Glutamatergic neuron (in vitro differentiated cells): Measurements from ENCODE around the gene LSM3. TPM values are rescaled to one million over a fixed set of nuclear protein-coding genes. Genes with fewer than 3 reads are reported as not detected.

Experiments used
- DNase-seq: peaks from one replicate; pipeline ENCODE4 v3.0.0; 2022
- H3K27ac Mint-ChIP-seq: one replicate; pipeline ENCODE4 v1.8.0; 2020; ENCODE audit warnings: mild to moderate bottlenecking, mixed read lengths, inconsistent platforms; ENCODE audit not compliant: unreplicated experiment
- H3K27me3 Mint-ChIP-seq: one replicate; pipeline ENCODE4 v1.8.0; 2020; ENCODE audit warnings: mild to moderate bottlenecking, moderate library complexity, mixed read lengths, inconsistent platforms; ENCODE audit not compliant: unreplicated experiment
- H3K36me3 Mint-ChIP-seq: one replicate; pipeline ENCODE4 v1.8.0; 2020; ENCODE audit warnings: mild to moderate bottlenecking, mixed read lengths, inconsistent platforms; ENCODE audit not compliant: unreplicated experiment
- H3K4me1 Mint-ChIP-seq: one replicate; pipeline ENCODE4 v1.8.0; 2020; ENCODE audit warnings: mild to moderate bottlenecking, low read depth, mixed read lengths, inconsistent platforms; ENCODE audit not compliant: unreplicated experiment
- H3K4me3 Mint-ChIP-seq: one replicate; pipeline ENCODE4 v1.8.0; 2020; ENCODE audit warnings: mild to moderate bottlenecking, mixed read lengths, inconsistent platforms; ENCODE audit not compliant: unreplicated experiment
- H3K9me3 Mint-ChIP-seq: one replicate; pipeline ENCODE4 v1.8.0; 2020; ENCODE audit warnings: mild to moderate bottlenecking, moderate library complexity, mixed read lengths, inconsistent platforms; ENCODE audit not compliant: unreplicated experiment
- total RNA-seq: library from RNA; stranded (reverse); fragmentation: NEBNext Ultra II Directional; extraction: Animal tissue kit (Norgen Biotek cat#: 25700); gene quantifications from one replicate; pipeline ENCODE4 v1.2.1, GENCODE V29; 2021; ENCODE audit not compliant: unreplicated experiment
- TF ChIP-seq, protein P1 (sequence below): fragments of 200-600 bp; sonication (generic); IDR thresholded peaks from one replicate; pipeline ENCODE4 v1.5.0; 2021; ENCODE audit not compliant: partially characterized antibody, unreplicated experiment

LSM3 gene
- total RNA-seq, 1 donor from 2014 or later: 8.4 TPM

- Mint-ChIP-seq H3K4me1 (no peaks in the 10 kb centered on the region), H3K36me3 (peaks cover 6% of the 10 kb centered on the region), H3K27me3 (no peaks in the 10 kb centered on the region), H3K9me3 (no peaks in the 10 kb centered on the region), H3K27ac (no peak overlapping the region), H3K4me3 (no peak overlapping the region)
- no peak for DNase-seq
- TF ChIP-seq, protein P1, sequence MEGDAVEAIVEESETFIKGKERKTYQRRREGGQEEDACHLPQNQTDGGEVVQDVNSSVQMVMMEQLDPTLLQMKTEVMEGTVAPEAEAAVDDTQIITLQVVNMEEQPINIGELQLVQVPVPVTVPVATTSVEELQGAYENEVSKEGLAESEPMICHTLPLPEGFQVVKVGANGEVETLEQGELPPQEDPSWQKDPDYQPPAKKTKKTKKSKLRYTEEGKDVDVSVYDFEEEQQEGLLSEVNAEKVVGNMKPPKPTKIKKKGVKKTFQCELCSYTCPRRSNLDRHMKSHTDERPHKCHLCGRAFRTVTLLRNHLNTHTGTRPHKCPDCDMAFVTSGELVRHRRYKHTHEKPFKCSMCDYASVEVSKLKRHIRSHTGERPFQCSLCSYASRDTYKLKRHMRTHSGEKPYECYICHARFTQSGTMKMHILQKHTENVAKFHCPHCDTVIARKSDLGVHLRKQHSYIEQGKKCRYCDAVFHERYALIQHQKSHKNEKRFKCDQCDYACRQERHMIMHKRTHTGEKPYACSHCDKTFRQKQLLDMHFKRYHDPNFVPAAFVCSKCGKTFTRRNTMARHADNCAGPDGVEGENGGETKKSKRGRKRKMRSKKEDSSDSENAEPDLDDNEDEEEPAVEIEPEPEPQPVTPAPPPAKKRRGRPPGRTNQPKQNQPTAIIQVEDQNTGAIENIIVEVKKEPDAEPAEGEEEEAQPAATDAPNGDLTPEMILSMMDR: no peak
These were observed 11.6 kb upstream of the LSM3 start for GRCh38 chr3:14166877-14167603.

DNA sequence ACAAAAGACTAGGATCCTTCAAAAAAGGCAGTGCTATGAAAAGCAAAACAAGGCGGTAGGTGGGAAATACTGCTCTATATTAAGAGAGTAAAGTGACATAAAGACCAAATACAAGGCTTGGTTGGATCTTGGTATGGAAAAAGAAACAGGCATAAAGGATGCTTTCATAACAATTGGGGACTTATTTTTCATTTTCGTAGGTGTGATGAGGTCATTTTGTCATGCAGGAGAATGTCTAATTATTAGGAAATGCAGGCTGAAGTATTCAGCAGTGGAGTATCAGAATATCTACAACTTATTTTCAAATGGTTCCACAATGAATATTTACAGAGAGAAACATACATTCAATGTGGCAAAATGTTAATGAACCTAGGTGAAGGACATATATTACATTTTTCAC lies 9.2 kb upstream of the LSM3 start:
- DNase-seq: no peak
- no peaks in the 10 kb centered on the region for H3K4me1 Mint-ChIP-seq
- H3K27me3 Mint-ChIP-seq: no peaks in the 10 kb centered on the region
- H3K4me3 Mint-ChIP-seq: no peak overlapping the region
- H3K27ac Mint-ChIP-seq: no peak overlapping the region
- no peaks in the 10 kb centered on the region for H3K9me3 Mint-ChIP-seq
- TF ChIP-seq, protein P1: no peak
- no peaks in the 10 kb centered on the region for H3K36me3 Mint-ChIP-seq

DNA sequence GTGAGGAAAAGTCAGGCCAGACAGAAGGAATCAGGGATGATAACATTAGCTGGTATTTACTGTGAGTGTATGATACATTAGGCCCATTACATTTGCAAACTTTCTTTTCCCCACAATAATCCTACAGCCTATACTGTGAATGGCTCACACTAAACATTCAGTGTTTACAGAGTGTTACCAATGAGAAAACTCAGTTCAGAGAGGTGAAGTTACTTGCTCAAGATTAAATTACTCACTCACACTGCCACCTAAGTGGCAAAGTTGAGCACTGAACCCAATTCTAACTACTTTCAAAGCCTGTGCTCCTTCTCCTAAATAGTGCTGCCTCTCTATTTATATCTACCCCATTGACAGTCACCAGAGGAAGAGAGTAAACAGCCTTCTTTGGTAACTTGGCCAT lies 8.7 kb upstream of the LSM3 start:
- H3K27me3 Mint-ChIP-seq: no peaks in the 10 kb centered on the region
- H3K4me3 Mint-ChIP-seq: no peak overlapping the region

DNA sequence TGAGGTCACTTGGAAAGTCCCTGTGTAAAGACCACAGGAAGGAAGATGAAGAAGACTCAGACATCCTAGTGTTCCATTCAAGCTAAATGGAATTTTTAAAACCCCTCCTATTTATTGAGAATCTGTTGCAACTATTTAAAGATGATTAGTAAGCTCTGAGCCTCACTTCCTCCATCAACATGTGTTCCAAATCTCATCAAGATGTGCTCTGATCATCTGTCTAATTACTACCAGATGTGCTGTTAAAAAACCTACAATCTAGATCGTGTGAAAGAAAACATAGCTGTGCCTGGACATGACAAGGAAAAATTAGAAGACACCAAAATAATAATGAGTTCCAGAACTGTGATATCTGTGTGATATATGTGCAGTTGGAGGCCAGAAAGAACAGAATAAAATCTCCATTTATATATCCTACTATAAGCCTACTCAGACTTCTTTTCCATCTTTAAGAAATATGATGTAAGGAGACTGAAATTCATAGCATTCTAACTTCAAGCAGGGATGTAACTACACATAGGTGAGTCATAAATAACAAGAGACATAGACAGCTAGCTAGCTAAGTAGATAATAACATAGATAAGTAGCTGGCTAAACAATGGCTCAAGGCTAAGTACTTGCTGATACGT lies 8.0 kb upstream of the LSM3 start:
- Mint-ChIP-seq H3K27me3 (no peaks in the 10 kb centered on the region), H3K27ac (no peak overlapping the region), H3K36me3 (no peaks in the 10 kb centered on the region), H3K9me3 (peaks cover 3% of the 10 kb centered on the region), H3K4me1 (peaks cover 3% of the 10 kb centered on the region), H3K4me3 (no peak overlapping the region)
- TF ChIP-seq, protein P1: no peak
- DNase-seq: no peak

More for the DNA sequence above, 8.7 kb upstream of the LSM3 start:
- TF ChIP-seq, protein P1: no peak
- Mint-ChIP-seq H3K4me1 (no peaks in the 10 kb centered on the region), H3K36me3 (no peaks in the 10 kb centered on the region), H3K27ac (no peak overlapping the region), H3K9me3 (no peaks in the 10 kb centered on the region)
- DNase-seq: no peak

DNA sequence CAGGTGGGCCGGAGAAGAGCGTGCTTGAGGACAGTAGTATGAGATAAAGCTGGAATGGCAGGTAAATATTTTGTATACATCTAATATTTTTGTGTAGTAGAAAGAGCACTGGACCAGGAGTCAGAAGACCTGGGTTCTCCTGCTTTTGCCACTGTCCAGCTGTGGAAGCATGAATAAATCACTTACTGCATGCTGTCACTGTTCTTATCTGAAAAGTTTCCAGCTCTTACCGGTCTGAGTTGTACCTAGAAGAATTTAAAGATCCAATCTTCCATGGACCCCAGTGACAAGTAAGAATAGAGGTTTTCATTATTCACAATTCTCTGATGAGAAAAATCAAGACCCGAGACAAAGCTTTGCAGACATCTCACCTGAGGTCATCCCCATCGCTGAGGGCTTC lies 6.1 kb upstream of the LSM3 start:
- Mint-ChIP-seq H3K9me3 (peaks cover 5% of the 10 kb centered on the region), H3K4me3 (no peak overlapping the region), H3K4me1 (peaks cover 7% of the 10 kb centered on the region), H3K27me3 (no peaks in the 10 kb centered on the region), H3K27ac (no peak overlapping the region), H3K36me3 (no peaks in the 10 kb centered on the region)
- TF ChIP-seq, protein P1: no peak
- no peak for DNase-seq
